Measurements from ENCODE around the gene PUM1.
A peak's percentile ranks its signal among the peaks of the same experiment; 100 is the strongest.

The PUM1 gene

GRCh38 chr1:31012210-31012924 is 53.1 kb downstream of the PUM1 start:
- no peak overlapping the region for H2AFZ ChIP-seq (ENCODE audit: insufficient read depth, low read length, poor library complexity)
- H2BK12ac ChIP-seq (ENCODE audit: low read length): no peak overlapping the region
- no peak overlapping the region for H4K91ac ChIP-seq (ENCODE audit: low read depth, low read length)
- peaks cover 9 to 11% of the 10 kb centered on the region in 2 experiments for H3K4me1 ChIP-seq (ENCODE audit: control insufficient read depth in 1 of 2, insufficient read depth in 2 of 2, low read length in 2 of 2)
- peaks cover 8% of the 10 kb centered on the region for H3K79me2 ChIP-seq (ENCODE audit: control insufficient read depth, insufficient read depth, low read length, poor library complexity)
- 100% methylated on average over 1 of the region's 4 CpGs for WGBS (ENCODE audit: extremely low coverage, insufficient coverage, insufficient read length)
- no peak overlapping the region for H3K4me2 ChIP-seq (ENCODE audit: low read length)
- no peak overlapping the region for H2BK5ac ChIP-seq (ENCODE audit: low read depth, low read length, poor library complexity)
- no peak overlapping the region for H4K12ac ChIP-seq (ENCODE audit: low read depth, low read length)
- H3K9ac ChIP-seq (ENCODE audit: low read length): no peak overlapping the region
- no peak for DNase-seq
- H3K27ac ChIP-seq (ENCODE audit: low read depth, low read length): no peak overlapping the region
- H3K4me3 ChIP-seq (ENCODE audit: low read depth, low read length): no peak overlapping the region
- H3K4ac ChIP-seq (ENCODE audit: low read depth, low read length): peak overlapping the region; percentile 82
- no peak overlapping the region for H3K18ac ChIP-seq (ENCODE audit: low read length)
- H3K23ac ChIP-seq (ENCODE audit: low read length): no peak overlapping the region
- H3K27me3 ChIP-seq (ENCODE audit: insufficient read depth, low read length): no peaks in the 10 kb centered on the region
- no peaks in the 10 kb centered on the region for H3K79me1 ChIP-seq (ENCODE audit: low read length)
- H4K8ac ChIP-seq (ENCODE audit: low read depth, low read length): no peak overlapping the region
- H3K9me3 ChIP-seq (ENCODE audit: insufficient read depth, low read depth, low read length): no peaks in the 10 kb centered on the region
- no peak overlapping the region for H2BK120ac ChIP-seq (ENCODE audit: insufficient read depth, low read length, poor library complexity)
- no peaks in the 10 kb centered on the region for H3K36me3 ChIP-seq (ENCODE audit: control insufficient read depth in 1 of 2, insufficient read depth in 2 of 2, low read length in 2 of 2)
- H2AK5ac ChIP-seq (ENCODE audit: low read length): no peak overlapping the region
- H3K14ac ChIP-seq (ENCODE audit: low read length): no peak overlapping the region

DNA sequence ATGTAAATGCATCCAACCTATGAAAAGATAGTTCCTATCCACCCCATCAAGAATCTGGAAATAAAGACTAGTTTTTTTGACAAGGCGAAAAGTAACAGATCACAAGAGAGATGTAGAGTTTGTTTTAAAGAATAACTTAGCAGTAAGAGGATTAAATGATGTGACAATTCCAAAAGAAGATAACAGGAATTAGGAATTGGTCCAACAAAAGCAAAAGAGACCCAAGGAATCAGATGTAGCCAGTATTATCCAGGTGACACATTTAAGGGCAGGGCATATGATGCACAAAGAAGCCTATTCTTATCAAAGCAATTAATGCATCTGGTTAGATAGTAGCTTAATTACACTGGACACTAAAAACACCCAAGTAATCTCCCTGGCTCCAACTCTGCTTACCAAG is 53.8 kb downstream of the PUM1 start:
- no peak overlapping the region for H2BK120ac ChIP-seq (ENCODE audit: insufficient read depth, low read length, poor library complexity)
- H3K79me1 ChIP-seq (ENCODE audit: low read length): peaks cover 2% of the 10 kb centered on the region
- H3K4me1 ChIP-seq (ENCODE audit: control insufficient read depth in 1 of 2, insufficient read depth in 2 of 2, low read length in 2 of 2): peaks cover 14 to 15% of the 10 kb centered on the region in 2 experiments
- no peak overlapping the region for H3K4me3 ChIP-seq (ENCODE audit: low read depth, low read length)
- no peak overlapping the region for H2BK5ac ChIP-seq (ENCODE audit: low read depth, low read length, poor library complexity)
- no peak overlapping the region for H2AK5ac ChIP-seq (ENCODE audit: low read length)
- no peak for DNase-seq
- no peaks in the 10 kb centered on the region for H3K27me3 ChIP-seq (ENCODE audit: insufficient read depth, low read length)
- no peaks in the 10 kb centered on the region for H3K9me3 ChIP-seq (ENCODE audit: insufficient read depth, low read depth, low read length)
- peaks cover 10% of the 10 kb centered on the region for H3K79me2 ChIP-seq (ENCODE audit: control insufficient read depth, insufficient read depth, low read length, poor library complexity)
- no CpG with 5 or more reads among the region's 1 CpG for WGBS (ENCODE audit: extremely low coverage, insufficient coverage, insufficient read length)
- no peak overlapping the region for H4K12ac ChIP-seq (ENCODE audit: low read depth, low read length)
- H2BK12ac ChIP-seq (ENCODE audit: low read length): no peak overlapping the region
- H2AFZ ChIP-seq (ENCODE audit: insufficient read depth, low read length, poor library complexity): no peak overlapping the region
- peak overlapping the region; percentile 90 for H3K4ac ChIP-seq (ENCODE audit: low read depth, low read length)
- no peak overlapping the region for H4K8ac ChIP-seq (ENCODE audit: low read depth, low read length)
- H3K18ac ChIP-seq (ENCODE audit: low read length): no peak overlapping the region
- H3K4me2 ChIP-seq (ENCODE audit: low read length): no peak overlapping the region
- no peak overlapping the region for H3K9ac ChIP-seq (ENCODE audit: low read length)
- no peak overlapping the region for H3K23ac ChIP-seq (ENCODE audit: low read length)
- no peak overlapping the region for H3K14ac ChIP-seq (ENCODE audit: low read length)
- H3K27ac ChIP-seq (ENCODE audit: low read depth, low read length): no peak overlapping the region
- H3K36me3 ChIP-seq (ENCODE audit: control insufficient read depth in 1 of 2, insufficient read depth in 2 of 2, low read length in 2 of 2): no peaks in the 10 kb centered on the region
- no peak overlapping the region for H4K91ac ChIP-seq (ENCODE audit: low read depth, low read length)

DNA sequence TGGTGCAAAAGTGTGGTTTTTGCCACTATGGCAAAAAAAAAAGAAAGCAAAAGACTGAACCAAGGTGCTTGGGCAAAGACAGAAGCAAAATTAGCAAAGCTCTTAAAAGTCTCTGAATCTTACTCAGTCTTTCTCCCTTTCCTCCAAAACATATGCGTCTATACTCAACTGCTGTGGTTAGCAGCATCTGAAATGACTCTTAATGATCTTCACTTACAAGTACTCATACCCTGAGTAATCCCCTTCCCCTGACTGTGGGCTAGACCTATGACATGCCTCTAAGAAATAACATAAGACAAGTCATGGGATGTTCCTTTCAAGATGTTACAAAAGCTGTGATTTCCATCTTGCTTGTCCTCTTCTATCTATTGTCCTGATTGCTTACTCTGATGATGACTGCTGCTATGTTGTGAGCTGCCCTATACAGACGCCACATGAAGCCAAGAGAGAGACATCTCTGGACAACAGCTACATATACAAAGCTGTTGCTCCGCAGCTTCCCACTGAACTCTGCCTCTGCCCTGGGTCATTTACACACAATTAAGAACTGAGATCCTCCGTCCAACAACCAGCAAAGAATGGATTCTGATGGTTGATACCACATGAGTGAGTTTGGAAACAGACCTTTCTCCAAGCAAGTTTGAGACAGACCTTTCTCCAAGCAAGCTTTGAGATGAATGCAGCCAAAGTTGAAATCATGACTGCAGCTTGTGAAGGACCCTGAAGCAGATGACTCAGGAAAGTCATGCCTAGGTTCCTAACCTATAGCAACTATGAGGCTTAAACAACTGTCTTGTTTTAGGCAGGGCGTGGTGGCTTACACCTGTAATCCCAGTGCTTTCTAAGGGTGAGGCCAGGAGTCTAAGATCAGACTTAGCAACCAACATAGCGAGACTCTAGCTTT is 55.2 kb downstream of the PUM1 start:
- H3K27ac ChIP-seq (ENCODE audit: low read depth, low read length): peak overlapping the region; percentile 7
- no CpG with 5 or more reads among the region's 6 CpGs for WGBS (ENCODE audit: extremely low coverage, insufficient coverage, insufficient read length)
- H4K8ac ChIP-seq (ENCODE audit: low read depth, low read length): no peak overlapping the region
- H3K27me3 ChIP-seq (ENCODE audit: insufficient read depth, low read length): no peaks in the 10 kb centered on the region
- H3K4me2 ChIP-seq (ENCODE audit: low read length): no peak overlapping the region
- peaks cover 5% of the 10 kb centered on the region for H3K79me1 ChIP-seq (ENCODE audit: low read length)
- no peak overlapping the region for H3K9ac ChIP-seq (ENCODE audit: low read length)
- H3K23ac ChIP-seq (ENCODE audit: low read length): no peak overlapping the region
- H2AK5ac ChIP-seq (ENCODE audit: low read length): no peak overlapping the region
- no peak for DNase-seq
- no peak overlapping the region for H2BK5ac ChIP-seq (ENCODE audit: low read depth, low read length, poor library complexity)
- H3K9me3 ChIP-seq (ENCODE audit: insufficient read depth, low read depth, low read length): no peaks in the 10 kb centered on the region
- no peak overlapping the region for H2AFZ ChIP-seq (ENCODE audit: insufficient read depth, low read length, poor library complexity)
- H2BK120ac ChIP-seq (ENCODE audit: insufficient read depth, low read length, poor library complexity): no peak overlapping the region
- no peak overlapping the region for H3K4me3 ChIP-seq (ENCODE audit: low read depth, low read length)
- H2BK12ac ChIP-seq (ENCODE audit: low read length): no peak overlapping the region
- H4K91ac ChIP-seq (ENCODE audit: low read depth, low read length): no peak overlapping the region
- peaks cover 2 to 5% of the 10 kb centered on the region in 2 experiments for H3K36me3 ChIP-seq (ENCODE audit: control insufficient read depth in 1 of 2, insufficient read depth in 2 of 2, low read length in 2 of 2)
- H3K4me1 ChIP-seq (ENCODE audit: control insufficient read depth in 1 of 2, insufficient read depth in 2 of 2, low read length in 2 of 2): peaks cover 20 to 21% of the 10 kb centered on the region in 2 experiments
- H4K12ac ChIP-seq (ENCODE audit: low read depth, low read length): no peak overlapping the region
- peak overlapping the region; percentile 47 for H3K4ac ChIP-seq (ENCODE audit: low read depth, low read length)
- no peak overlapping the region for H3K18ac ChIP-seq (ENCODE audit: low read length)
- H3K79me2 ChIP-seq (ENCODE audit: control insufficient read depth, insufficient read depth, low read length, poor library complexity): peaks cover 13% of the 10 kb centered on the region
- H3K14ac ChIP-seq (ENCODE audit: low read length): no peak overlapping the region

DNA sequence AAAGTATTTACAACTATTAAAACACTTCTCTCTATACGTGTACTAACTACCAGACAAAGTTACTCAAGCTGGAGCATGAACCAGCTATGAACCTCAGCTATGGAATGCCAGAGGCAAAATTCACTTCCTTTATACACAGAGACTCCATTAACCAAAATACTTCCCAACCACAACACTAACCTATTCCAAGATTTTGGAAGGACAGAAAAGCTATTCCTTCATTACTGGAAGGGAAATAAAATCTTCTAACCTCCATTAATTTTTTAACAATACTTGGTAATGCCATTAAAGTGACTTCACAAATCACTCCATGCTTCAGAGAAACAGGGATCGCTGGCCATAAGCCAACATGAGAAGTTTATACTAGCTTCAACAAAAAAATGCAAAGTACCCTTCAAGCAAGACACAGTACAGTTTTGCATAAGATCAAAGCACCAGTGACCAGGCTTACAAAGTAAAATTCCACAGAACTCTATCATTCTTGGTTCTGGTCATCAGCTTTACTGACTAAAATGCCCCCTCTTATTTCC is 58.0 kb downstream of the PUM1 start:
- Histone ChIP-seq H3K4me1 (ENCODE audit: control insufficient read depth in 1 of 2, insufficient read depth in 2 of 2, low read length in 2 of 2) (peaks cover 19 to 20% of the 10 kb centered on the region in 2 experiments), H4K91ac (ENCODE audit: low read depth, low read length) (no peak overlapping the region), H3K36me3 (ENCODE audit: control insufficient read depth in 1 of 2, insufficient read depth in 2 of 2, low read length in 2 of 2) (peaks cover 2 to 14% of the 10 kb centered on the region in 2 experiments), H2BK5ac (ENCODE audit: low read depth, low read length, poor library complexity) (no peak overlapping the region), H3K79me2 (ENCODE audit: control insufficient read depth, insufficient read depth, low read length, poor library complexity) (peaks cover 10% of the 10 kb centered on the region), H3K27ac (ENCODE audit: low read depth, low read length) (peak overlapping the region; percentile 85), H4K8ac (ENCODE audit: low read depth, low read length) (no peak overlapping the region), H3K18ac (ENCODE audit: low read length) (no peak overlapping the region), H2BK120ac (ENCODE audit: insufficient read depth, low read length, poor library complexity) (no peak overlapping the region), H2AK5ac (ENCODE audit: low read length) (no peak overlapping the region), H3K14ac (ENCODE audit: low read length) (no peak overlapping the region), H2BK12ac (ENCODE audit: low read length) (no peak overlapping the region), H3K4me3 (ENCODE audit: low read depth, low read length) (no peak overlapping the region), H4K12ac (ENCODE audit: low read depth, low read length) (no peak overlapping the region), H3K79me1 (ENCODE audit: low read length) (peaks cover 5% of the 10 kb centered on the region), H2AFZ (ENCODE audit: insufficient read depth, low read length, poor library complexity) (no peak overlapping the region), H3K9ac (ENCODE audit: low read length) (no peak overlapping the region), H3K27me3 (ENCODE audit: insufficient read depth, low read length) (no peaks in the 10 kb centered on the region), H3K4ac (ENCODE audit: low read depth, low read length) (no peak overlapping the region), H3K23ac (ENCODE audit: low read length) (no peak overlapping the region), H3K4me2 (ENCODE audit: low read length) (peak overlapping the region; percentile 26), H3K9me3 (ENCODE audit: insufficient read depth, low read depth, low read length) (no peaks in the 10 kb centered on the region)
- WGBS (ENCODE audit: extremely low coverage, insufficient coverage, insufficient read length): no CpG with 5 or more reads among the region's 2 CpGs
- DNase-seq: peak; percentile 31 to 61

Measured in trophoblast cell (in vitro differentiated cells and primary cell).